Mucosa of descending colon (tissue), 3 donors: ENCODE data around the gene THADA. TPM values are rescaled to one million over a fixed set of nuclear protein-coding genes. Genes with fewer than 3 reads are reported as not detected.
A peak's percentile ranks its signal among the peaks of the same experiment; 100 is the strongest.

Source experiments
- ATAC-seq: fragments of 200-7000 bp; cut with Tn5 transposase; one replicate; pipeline ENCODE4 v1.9.1; 2020; ENCODE audit warnings: mild to moderate bottlenecking, moderate library complexity
- DNase-seq, 3 donors: peaks; one replicate each; pipeline ENCODE4 v3.0.0-alpha.2; 2020
- H3K36me3 ChIP-seq: fragments of 200-600 bp; one replicate; pipeline ENCODE4 v1.8.0; 2021; ENCODE audit warnings: low read depth, mild to moderate bottlenecking
- H3K4me1 ChIP-seq: fragments of 200-600 bp; one replicate; pipeline ENCODE4 v1.8.0; 2021; ENCODE audit warnings: low read depth, mild to moderate bottlenecking
- H3K4me3 ChIP-seq: fragments of 200-600 bp; one replicate; pipeline ENCODE4 v1.8.0; 2021; ENCODE audit warnings: mild to moderate bottlenecking
- H3K9me3 ChIP-seq: fragments of 200-600 bp; one replicate; pipeline ENCODE4 v1.8.0; 2021; ENCODE audit warnings: mild to moderate bottlenecking
- intact Hi-C, 2 donors: fragments of 100-400 bp; cut with DNase I in 1 of 2; cut with micrococcal nuclease in 1 of 2; formaldehyde crosslinking; loops; one replicate each; pipeline versions ENCODE4 v1.11.0 to v1.11.1; 2022; cut with DNase I, micrococcal nuclease
- total RNA-seq, 3 donors: library from RNA; stranded (reverse); fragmentation: NEBNext Ultra II Directional in 2 of 3; extraction: Animal tissue kit (Norgen Biotek cat#: 25700) in 2 of 3; gene quantifications; one replicate each; pipeline versions ENCODE4 v1.2.1 to v1.2.4, GENCODE V29; 2021 to 2023
- TF ChIP-seq, protein P1 (sequence below): fragments of 200-600 bp; IDR thresholded peaks from one replicate; pipeline ENCODE4 v1.8.0; 2022; ENCODE audit warnings: antibody characterized with exemption, mild to moderate bottlenecking
- donor health status: DM: no; HTN: no; CAD: no; lungs with moderate emphysema.
- donor health status: DM: no; HTN: no; CAD: no.
- donor health status: DM: no; HTN: yes; CAD: no.

THADA gene
- total RNA-seq, 3 donors from 2014 or later: 20.1 to 26.7 (median 25.3) TPM

DNA sequence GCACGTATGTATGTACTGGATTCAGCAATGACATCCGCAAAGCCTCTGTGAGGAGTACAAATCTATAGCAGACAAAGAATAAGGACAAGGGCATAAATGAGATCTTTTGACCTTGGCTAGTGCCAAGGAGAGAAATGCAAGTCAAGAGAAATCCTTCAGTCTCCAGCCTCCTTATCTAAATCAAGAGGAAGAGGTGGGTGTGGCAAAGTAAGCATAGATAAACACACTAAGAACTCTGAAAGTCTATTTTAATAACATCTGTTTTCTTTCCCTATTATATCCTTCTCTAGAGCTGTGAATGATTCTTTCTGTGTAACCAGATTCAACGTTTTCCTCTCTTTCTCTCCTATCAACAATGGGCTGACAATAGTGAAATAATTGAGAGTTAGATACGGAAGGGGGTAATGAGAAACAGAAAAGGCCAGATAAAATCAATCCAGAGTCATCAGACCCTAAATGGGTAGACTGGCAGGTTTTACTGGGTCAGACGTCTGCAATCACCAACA is 250.9 kb downstream of the THADA start:
- intact Hi-C loops: no loop called here
- Histone ChIP-seq H3K4me3 (no peak overlapping the region), H3K4me1 (peaks cover 31% of the 10 kb centered on the region), H3K9me3 (no peaks in the 10 kb centered on the region), H3K36me3 (no peaks in the 10 kb centered on the region)
- ATAC-seq (peak; percentile 59), DNase-seq (peak in 1 of 3 donors; percentile 33)
- TF ChIP-seq, protein P1, sequence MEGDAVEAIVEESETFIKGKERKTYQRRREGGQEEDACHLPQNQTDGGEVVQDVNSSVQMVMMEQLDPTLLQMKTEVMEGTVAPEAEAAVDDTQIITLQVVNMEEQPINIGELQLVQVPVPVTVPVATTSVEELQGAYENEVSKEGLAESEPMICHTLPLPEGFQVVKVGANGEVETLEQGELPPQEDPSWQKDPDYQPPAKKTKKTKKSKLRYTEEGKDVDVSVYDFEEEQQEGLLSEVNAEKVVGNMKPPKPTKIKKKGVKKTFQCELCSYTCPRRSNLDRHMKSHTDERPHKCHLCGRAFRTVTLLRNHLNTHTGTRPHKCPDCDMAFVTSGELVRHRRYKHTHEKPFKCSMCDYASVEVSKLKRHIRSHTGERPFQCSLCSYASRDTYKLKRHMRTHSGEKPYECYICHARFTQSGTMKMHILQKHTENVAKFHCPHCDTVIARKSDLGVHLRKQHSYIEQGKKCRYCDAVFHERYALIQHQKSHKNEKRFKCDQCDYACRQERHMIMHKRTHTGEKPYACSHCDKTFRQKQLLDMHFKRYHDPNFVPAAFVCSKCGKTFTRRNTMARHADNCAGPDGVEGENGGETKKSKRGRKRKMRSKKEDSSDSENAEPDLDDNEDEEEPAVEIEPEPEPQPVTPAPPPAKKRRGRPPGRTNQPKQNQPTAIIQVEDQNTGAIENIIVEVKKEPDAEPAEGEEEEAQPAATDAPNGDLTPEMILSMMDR: no peak

DNA sequence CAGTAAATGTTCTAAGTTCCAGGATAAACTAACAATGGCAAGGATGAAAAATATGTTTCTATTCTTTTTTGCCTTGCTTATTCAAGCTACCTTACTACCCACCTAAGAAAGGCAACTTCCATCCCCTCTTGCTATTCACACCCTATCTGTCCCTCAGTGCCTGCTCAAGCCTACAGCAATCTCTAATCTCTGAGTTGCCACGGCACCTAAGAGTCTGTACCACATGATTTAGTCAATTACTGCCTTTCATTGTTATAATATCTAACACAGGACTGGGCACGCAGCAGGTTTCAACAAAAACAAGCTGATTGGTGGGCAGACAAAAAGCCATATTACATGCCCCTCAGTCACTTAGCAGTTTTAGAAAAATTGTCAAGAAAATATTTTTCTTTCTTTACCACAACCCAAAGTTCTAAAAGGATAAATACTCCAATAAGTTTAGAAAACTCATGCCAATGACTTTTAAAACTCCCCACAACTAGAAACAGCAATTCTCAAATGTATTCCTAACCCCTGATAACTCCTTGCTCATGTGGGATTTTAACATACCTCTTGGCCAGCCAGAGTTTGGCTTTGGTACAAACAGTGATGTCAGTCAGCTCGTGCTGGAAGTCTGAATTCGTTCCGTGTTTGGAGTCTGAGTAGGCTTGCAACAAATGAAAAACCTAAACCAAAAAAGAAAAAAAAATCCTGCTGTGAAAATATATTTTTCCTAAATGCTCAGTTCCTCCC is 252.1 kb downstream of the THADA start:
- ATAC-seq (peak; percentile 45), DNase-seq (peak in 1 of 3 donors; percentile 78)
- H3K9me3 ChIP-seq: no peaks in the 10 kb centered on the region
- intact Hi-C loops: no loop called here
- H3K36me3 ChIP-seq: no peaks in the 10 kb centered on the region
- H3K4me3 ChIP-seq: no peak overlapping the region
- H3K4me1 ChIP-seq: peaks cover 26% of the 10 kb centered on the region
- TF ChIP-seq, protein P1: no peak

DNA sequence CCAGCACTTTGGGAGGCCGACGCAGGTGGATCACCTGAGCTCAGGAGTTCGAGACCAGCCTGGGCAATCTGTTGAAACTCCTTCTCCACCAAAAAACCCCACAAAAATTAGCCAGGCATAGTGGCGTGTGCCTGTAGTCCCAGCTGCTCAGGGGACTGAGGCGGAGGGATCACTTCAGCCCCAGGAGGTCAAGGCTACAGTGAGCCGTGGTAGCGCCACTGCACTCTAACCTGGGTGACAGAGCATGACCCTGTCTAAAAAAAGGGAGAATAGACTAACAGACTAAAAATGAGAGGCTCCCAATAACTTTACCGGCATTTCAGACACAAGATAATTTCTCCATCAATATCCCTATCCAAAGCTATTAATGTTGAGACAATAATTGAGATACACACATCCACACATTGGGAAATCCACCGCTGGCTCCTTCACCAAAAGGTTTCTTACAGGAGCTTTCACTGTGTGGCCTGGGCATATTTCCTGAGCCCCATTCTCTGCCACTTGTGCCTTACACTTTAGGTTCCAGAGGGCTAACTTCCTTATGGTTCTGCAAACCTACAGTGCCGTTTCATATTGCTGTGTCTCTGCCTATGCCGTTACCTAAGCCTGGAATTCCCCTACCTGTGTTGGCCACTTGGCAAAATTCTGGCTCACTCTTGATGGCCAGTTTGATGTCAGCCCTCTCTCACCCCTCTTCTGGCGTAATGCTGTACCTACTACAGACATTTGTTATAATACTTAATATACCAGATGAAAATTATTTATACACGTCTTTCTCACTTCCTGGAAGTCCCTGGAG is 253.7 kb downstream of the THADA start:
- DNase-seq (no peak), ATAC-seq (peak; percentile 70)
- Histone ChIP-seq H3K4me3 (no peak overlapping the region), H3K36me3 (no peaks in the 10 kb centered on the region), H3K4me1 (peaks cover 26% of the 10 kb centered on the region), H3K9me3 (no peaks in the 10 kb centered on the region)
- TF ChIP-seq, protein P1: no peak
- intact Hi-C loops: no loop called here

DNA sequence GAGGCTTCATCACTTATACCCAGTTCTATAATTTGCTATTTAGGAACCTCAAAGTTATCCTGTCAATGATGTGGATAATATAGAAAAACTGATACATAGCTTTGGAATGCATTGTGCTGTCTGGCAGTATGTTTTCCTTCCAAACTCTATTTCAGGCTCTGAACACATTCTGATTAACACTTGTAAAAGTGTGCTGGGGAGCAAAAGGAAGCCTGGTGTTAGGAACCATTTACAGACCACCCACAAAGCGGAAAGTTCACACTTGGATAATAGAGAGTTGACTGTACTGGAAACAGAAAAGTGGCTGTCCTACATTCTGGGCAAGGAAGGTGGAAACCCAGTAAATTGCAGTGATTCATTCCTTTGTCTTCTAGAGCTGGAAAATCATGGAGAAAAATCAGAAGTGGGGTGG is 254.9 kb downstream of the THADA start:
- Histone ChIP-seq H3K9me3 (no peaks in the 10 kb centered on the region), H3K4me3 (no peak overlapping the region), H3K4me1 (peaks cover 26% of the 10 kb centered on the region), H3K36me3 (no peaks in the 10 kb centered on the region)
- intact Hi-C loops: no loop called here
- TF ChIP-seq, protein P1: no peak
- ATAC-seq: no peak
- DNase-seq: no peak

DNA sequence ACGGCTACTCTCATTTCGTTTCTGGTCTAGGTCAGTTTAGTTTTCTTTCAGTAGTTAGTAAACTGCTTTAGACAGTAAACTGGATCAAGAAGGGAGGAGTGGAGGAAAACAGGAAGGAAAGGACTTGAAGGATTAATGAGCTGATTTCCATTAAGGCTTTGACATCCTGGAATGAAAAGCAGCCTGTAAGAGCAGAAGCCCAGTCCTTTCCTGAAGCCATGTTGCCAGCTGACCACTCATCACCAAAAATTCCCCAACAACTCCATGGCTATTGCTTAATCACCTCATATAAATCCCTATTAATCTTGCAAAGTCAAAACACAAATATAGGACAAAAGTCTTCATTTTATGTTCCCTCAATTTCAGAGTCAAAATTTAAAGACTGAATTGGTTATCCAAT is 255.8 kb downstream of the THADA start:
- no peaks in the 10 kb centered on the region for H3K9me3 ChIP-seq
- ATAC-seq (no peak), DNase-seq (no peak)
- H3K4me3 ChIP-seq: no peak overlapping the region
- H3K4me1 ChIP-seq: peaks cover 22% of the 10 kb centered on the region
- TF ChIP-seq, protein P1: no peak
- H3K36me3 ChIP-seq: no peaks in the 10 kb centered on the region
- intact Hi-C loops: no loop called here
